COLO668 (cell line): Measurements from ENCODE around the gene CLSTN2.

Experiments used
- DNase-seq: peaks from one replicate; lab custom pipeline; 2025; ENCODE audit not compliant: unreplicated experiment; lab: John Stamatoyannopoulos, UW

The CLSTN2 gene

GRCh38 chr3:140493271-140493670 is 558.3 kb downstream of the CLSTN2 start:
- DNase-seq: no peak

- no peak for DNase-seq
These were observed 560.0 kb downstream of the CLSTN2 start for GRCh38 chr3:140494970-140495369.

GRCh38 chr3:140497331-140497730 is 562.3 kb downstream of the CLSTN2 start:
- DNase-seq: no peak

GRCh38 chr3:140499114-140499757 is 564.3 kb downstream of the CLSTN2 start:
- no peak for DNase-seq

- no peak for DNase-seq
These were observed 565.5 kb downstream of the CLSTN2 start for GRCh38 chr3:140500473-140500872.

GRCh38 chr3:140501061-140501769 is 566.2 kb downstream of the CLSTN2 start:
- no peak for DNase-seq

- no peak for DNase-seq
These were observed 566.9 kb downstream of the CLSTN2 start for GRCh38 chr3:140501770-140502364.

- DNase-seq: no peak
These were observed 570.2 kb downstream of the CLSTN2 start for GRCh38 chr3:140505213-140505612.

- no peak for DNase-seq
These were observed 570.9 kb downstream of the CLSTN2 start for GRCh38 chr3:140505876-140506275.

- no peak for DNase-seq
These were observed 573.6 kb downstream of the CLSTN2 start for GRCh38 chr3:140508550-140508949.

- no peak for DNase-seq
These were observed 574.5 kb downstream of the CLSTN2 start for GRCh38 chr3:140509534-140509933.

GRCh38 chr3:140510303-140510861 is 575.4 kb downstream of the CLSTN2 start:
- no peak for DNase-seq

GRCh38 chr3:140521751-140522445 is 586.9 kb downstream of the CLSTN2 start:
- DNase-seq: no peak

- no peak for DNase-seq
These were observed 587.8 kb downstream of the CLSTN2 start for GRCh38 chr3:140522653-140523380.

GRCh38 chr3:140523600-140523999 is 588.6 kb downstream of the CLSTN2 start:
- no peak for DNase-seq

- no peak for DNase-seq
These were observed 592.2 kb downstream of the CLSTN2 start for GRCh38 chr3:140527156-140527555.

GRCh38 chr3:140529096-140529495 is 594.1 kb downstream of the CLSTN2 start:
- DNase-seq: no peak

GRCh38 chr3:140529558-140529957 is 594.6 kb downstream of the CLSTN2 start:
- no peak for DNase-seq

- no peak for DNase-seq
These were observed 595.1 kb downstream of the CLSTN2 start for GRCh38 chr3:140530131-140530530.

GRCh38 chr3:140530603-140531002 is 595.6 kb downstream of the CLSTN2 start:
- DNase-seq: no peak
